ENCODE data around the gene XKR8.

The XKR8 gene

GRCh38 chr1:27959792-27960603 is at the start of gene XKR8:
Gene XKR8, plus strand, starts transcription at chr1:27959973. Its CDS starts 97 bp downstream, at chr1:27960070.
- FAIRE-seq = peak; percentile 78
- DNase-seq (ENCODE audit: insufficient read length, low spot score) = peak; percentile 97

DNA sequence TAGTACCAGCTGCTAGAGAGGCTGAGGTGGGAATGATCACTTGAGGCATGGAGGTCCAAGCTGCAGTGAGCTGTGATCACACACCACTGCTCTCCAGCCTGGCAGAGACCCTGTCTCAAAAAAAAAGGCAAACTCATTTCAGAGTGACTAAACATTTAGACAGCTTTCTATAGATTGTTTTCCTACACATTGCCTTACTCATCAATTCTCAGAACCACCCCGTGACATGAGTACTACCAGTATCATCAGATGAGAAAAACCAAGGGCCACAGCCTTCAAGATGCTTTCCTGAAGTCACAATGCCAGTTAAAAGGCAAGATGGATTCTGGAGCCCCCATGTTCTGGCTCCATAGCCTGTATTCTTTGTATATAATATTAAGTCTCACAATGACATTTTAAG is 47.3 kb upstream of the XKR8 start:
- DNase-seq (ENCODE audit: insufficient read length, low spot score) = no peak
- FAIRE-seq = no peak

DNA sequence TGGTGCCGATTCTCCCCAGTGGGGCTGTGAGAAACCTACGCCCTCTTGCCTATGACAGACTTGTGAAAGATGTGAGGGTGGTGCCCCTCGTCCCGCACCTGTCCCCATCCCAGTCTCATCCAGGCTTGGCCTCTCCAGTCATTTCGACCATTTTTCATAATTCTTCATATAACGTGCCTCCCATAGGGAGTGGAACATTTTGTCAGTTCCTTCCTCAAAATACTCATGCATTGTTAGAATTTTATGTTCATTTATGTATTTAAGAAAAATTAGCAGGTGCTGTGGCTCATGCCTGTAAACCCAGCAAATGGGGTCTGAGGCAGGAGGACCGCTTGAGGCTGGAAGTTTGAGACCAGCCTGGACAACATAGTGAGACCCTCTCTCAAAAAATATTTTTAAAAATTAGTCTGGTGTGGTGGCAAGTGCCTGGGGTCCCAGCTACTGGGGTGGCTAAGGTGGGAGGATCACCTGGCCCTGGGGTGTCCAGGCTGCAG is 44.6 kb upstream of the XKR8 start:
- no peak for DNase-seq (ENCODE audit: insufficient read length, low spot score)

GRCh38 chr1:27922272-27922671 is 37.5 kb upstream of the XKR8 start:
- no peak for DNase-seq (ENCODE audit: insufficient read length, low spot score)
- FAIRE-seq = no peak

More for the DNA sequence above, 44.6 kb upstream of the XKR8 start:
- no peak for FAIRE-seq

DNA sequence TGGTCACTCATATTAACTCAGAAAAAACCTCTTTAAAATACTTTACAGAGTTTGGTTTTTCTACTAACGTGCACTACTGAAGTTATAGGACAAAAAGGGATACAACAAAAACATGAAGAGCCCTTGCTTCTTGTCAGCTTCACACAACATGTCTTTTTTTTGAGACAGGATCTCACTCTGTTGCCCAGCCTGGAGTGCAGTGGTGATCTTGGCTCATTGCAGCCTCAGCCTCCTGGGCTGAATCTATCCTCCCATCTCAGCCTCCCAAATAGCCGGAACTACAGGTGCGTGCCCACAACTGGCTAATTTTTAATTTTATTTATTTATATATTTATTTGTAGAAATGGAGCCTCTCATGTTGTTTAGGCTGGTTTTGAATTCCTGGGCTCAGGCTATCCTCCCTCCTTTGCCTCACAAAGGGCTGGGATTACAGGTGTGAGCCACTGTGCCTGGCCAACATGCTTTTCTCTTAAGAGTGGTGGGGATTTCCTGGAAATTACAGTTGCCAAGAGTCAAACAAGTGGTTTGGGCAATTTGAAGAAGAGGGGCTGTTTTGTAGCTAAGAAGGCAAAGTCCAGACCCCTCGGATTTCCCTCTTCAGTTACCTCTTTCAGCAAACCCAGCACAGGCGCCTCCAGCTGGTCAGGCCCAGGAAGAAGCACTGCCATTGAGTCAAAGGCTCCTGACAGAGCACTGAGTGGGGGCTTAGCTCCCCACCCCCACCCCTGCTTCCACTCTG is 31.4 kb upstream of the XKR8 start:
- no peak for FAIRE-seq
- no peak for DNase-seq (ENCODE audit: insufficient read length, low spot score)

DNA sequence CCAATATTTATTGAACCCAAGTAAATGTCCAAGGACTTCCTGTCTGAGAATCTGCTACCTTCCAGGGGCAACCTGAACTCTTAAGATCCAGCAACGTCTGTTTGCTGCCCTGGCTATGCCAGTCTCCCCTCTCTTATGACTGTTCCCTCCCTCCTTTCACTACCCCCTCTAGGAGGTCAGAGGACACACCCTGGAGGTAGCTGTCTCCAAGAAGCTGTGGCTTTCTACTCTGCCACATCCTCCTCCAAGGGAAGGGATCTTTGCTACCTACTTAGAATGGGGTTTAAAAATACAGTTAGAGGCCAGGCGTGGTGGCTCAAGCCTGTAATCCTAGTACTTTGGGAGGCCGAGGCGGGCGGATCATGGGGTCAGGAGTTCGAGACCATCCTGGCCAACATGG is 28.6 kb upstream of the XKR8 start:
- FAIRE-seq = no peak
- DNase-seq (ENCODE audit: insufficient read length, low spot score) = no peak

DNA sequence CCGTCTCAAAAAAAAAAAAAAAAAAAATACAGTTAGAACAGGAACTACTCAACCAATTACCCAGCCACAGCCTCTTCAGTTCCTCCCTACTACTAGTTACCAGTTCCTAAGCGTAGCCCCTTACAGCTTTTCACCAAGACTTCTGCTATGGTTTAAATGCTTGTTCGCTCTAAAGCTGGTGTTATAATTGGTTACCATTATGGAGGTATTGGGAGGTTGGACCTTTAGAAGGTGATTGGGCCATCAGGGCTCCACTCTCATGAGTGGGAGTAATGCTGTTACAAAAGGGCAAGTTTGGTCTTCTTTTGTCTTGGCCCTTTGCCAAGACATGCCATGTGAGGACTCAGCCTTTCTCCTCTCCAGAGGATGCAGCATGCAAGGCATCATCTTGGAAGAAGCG is 28.0 kb upstream of the XKR8 start:
- FAIRE-seq = no peak
- no peak for DNase-seq (ENCODE audit: insufficient read length, low spot score)

GRCh38 chr1:27934818-27935549 is 24.8 kb upstream of the XKR8 start, which contains the start of gene SMPDL3B:
Gene SMPDL3B, plus strand, starts transcription at chr1:27935000. Its CDS starts 184 bp downstream, at chr1:27935184.
- FAIRE-seq = peak; percentile 85
- DNase-seq (ENCODE audit: insufficient read length, low spot score) = no peak

GRCh38 chr1:27935721-27936120 is 24.1 kb upstream of the XKR8 start:
- no peak for DNase-seq (ENCODE audit: insufficient read length, low spot score)
- FAIRE-seq = no peak

- FAIRE-seq (no peak), DNase-seq (ENCODE audit: insufficient read length, low spot score) (no peak)
Measured at GRCh38 chr1:27936370-27936769, 23.4 kb upstream of the XKR8 start.

- DNase-seq (ENCODE audit: insufficient read length, low spot score) (no peak), FAIRE-seq (no peak)
Measured at GRCh38 chr1:27937524-27937836, 22.3 kb upstream of the XKR8 start.

GRCh38 chr1:27938488-27938887 is 21.3 kb upstream of the XKR8 start:
- FAIRE-seq (no peak), DNase-seq (ENCODE audit: insufficient read length, low spot score) (no peak)

GRCh38 chr1:27940297-27940696 is 19.5 kb upstream of the XKR8 start:
- FAIRE-seq (peak; percentile 51), DNase-seq (ENCODE audit: insufficient read length, low spot score) (peak; percentile 30)

GRCh38 chr1:27940870-27941560 is 18.8 kb upstream of the XKR8 start:
- DNase-seq (ENCODE audit: insufficient read length, low spot score) = no peak
- no peak for FAIRE-seq

DNA sequence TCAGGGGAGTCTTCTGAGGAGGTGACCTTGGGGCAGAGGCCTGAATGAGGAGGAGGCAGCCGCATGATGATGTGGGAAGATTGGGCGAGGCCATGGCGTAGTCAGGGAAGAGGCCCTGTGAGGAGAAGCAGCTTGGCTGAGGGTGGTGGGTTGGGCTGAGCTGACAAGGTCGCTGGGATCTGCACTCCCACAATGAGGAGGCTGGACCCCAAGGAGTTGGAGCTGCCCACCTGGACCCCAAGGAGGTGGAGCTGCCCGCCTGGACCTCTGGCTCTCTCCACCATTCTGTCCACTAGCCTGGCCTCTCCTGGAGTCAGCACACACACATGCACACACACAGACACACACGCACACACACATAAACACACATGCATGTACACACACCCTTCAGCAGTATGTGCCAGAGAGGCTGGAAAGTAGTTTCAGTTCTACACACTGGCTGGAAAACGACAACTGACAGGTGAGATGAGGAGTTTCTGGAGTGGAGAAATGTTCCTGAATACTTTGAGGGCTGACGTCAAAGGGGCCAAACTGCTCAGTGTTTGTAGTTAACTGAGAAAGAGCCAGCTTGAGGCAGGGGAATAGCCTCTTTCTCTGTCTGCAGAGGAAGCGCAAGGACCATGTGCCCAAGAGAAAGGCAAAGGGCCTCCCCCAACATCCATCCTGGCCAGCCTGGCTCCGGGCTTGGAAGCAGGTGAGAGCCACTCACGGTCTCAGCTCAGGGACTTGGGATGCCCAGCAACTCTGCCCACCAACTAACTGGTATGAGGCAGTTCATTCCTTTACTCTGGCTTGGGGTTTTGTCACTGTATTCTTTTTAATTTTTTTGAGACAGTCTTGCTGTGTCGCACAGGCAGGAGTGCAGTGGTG is 17.9 kb upstream of the XKR8 start:
- FAIRE-seq = no peak

DNA sequence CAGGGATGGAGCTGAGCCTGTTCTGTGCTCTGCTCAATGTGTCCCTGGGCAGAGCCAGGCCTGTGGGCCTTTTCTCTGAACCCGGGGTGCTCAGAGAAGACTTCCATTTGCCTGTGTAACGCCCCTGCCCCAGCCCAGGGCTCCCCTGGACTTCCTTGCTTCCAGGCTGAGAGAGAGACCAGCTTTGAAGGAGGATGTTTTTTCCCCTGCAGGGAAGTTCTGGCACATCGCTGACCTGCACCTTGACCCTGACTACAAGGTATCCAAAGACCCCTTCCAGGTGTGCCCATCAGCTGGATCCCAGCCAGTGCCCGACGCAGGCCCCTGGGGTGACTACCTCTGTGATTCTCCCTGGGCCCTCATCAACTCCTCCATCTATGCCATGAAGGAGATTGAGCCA is 14.8 kb upstream of the XKR8 start:
- FAIRE-seq (no peak), DNase-seq (ENCODE audit: insufficient read length, low spot score) (no peak)

More for the DNA sequence above, 17.9 kb upstream of the XKR8 start:
- no peak for DNase-seq (ENCODE audit: insufficient read length, low spot score)

- no peak for FAIRE-seq
Measured at GRCh38 chr1:27949027-27949426, 10.7 kb upstream of the XKR8 start.

DNA sequence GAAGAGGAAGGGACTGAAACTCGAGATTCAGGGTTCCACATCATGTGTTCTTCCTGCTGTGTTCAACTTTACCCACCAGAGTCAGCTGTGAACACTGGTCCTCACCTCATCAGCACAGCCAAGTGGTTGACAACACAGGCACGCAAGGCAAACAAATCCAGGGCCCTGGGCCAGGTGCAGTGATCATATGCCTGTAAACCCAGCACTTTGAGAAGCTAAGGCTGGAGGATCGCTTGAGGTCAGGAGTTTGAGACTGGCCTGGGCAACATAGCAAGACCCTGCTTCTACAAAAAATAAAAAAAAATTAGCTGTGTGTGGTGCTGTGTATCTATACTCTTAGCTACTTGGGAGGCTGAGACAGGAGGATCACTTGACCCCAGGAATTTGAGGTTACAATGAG is 8.4 kb upstream of the XKR8 start:
- FAIRE-seq (no peak), DNase-seq (ENCODE audit: insufficient read length, low spot score) (no peak)

More at GRCh38 chr1:27949027-27949426, 10.7 kb upstream of the XKR8 start:
- no peak for DNase-seq (ENCODE audit: insufficient read length, low spot score)

- FAIRE-seq (no peak), DNase-seq (ENCODE audit: insufficient read length, low spot score) (no peak)
Measured at GRCh38 chr1:27952147-27952546, 7.6 kb upstream of the XKR8 start.

DNA sequence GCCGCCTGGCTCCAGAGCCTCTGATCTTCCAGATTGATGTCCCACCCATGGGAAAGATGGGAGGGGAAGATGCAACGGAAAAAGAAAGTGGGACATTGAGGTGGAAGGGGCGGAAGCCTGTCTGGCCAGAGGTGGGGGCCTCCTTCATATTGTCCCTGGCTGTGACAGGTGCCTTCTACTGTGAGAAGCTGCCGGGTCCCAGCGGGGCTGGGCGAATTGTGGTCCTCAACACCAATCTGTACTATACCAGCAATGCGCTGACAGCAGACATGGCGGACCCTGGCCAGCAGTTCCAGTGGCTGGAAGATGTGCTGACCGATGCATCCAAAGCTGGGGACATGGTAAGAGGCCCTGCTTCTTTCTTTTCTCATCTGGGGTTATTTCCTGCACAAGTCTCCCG is 5.6 kb upstream of the XKR8 start:
- DNase-seq (ENCODE audit: insufficient read length, low spot score) (no peak), FAIRE-seq (no peak)
